Prostate gland (tissue), 2 donors: ENCODE results near the gene HOXD8.

Experiments used
- POLR2A ChIP-seq: fragments of 450-650 bp; IDR thresholded peaks from one replicate; pipeline ENCODE4 v1.6.1; 2016; ENCODE audit warnings: antibody characterized with exemption, mild to moderate bottlenecking
- POLR2AphosphoS5 ChIP-seq: sonication (generic); formaldehyde crosslinking; IDR thresholded peaks from one replicate; pipeline ENCODE4 v1.6.1; 2017; ENCODE audit warnings: antibody characterized with exemption
- TF ChIP-seq, protein P1 (sequence below), 4 experiments: fragments of 200-600 bp in 2 of 4; fragments of 450-650 bp in 2 of 4; sonication (generic) in 2 of 4; IDR thresholded peaks; 1 replicate in 3 of 4; 2 replicates in 1 of 4; pipeline ENCODE4 v1.5.1; 2016 to 2019; ENCODE audit warnings: antibody characterized with exemption in 4 of 4, mild to moderate bottlenecking in 2 of 4, moderate library complexity in 2 of 4

DNA sequence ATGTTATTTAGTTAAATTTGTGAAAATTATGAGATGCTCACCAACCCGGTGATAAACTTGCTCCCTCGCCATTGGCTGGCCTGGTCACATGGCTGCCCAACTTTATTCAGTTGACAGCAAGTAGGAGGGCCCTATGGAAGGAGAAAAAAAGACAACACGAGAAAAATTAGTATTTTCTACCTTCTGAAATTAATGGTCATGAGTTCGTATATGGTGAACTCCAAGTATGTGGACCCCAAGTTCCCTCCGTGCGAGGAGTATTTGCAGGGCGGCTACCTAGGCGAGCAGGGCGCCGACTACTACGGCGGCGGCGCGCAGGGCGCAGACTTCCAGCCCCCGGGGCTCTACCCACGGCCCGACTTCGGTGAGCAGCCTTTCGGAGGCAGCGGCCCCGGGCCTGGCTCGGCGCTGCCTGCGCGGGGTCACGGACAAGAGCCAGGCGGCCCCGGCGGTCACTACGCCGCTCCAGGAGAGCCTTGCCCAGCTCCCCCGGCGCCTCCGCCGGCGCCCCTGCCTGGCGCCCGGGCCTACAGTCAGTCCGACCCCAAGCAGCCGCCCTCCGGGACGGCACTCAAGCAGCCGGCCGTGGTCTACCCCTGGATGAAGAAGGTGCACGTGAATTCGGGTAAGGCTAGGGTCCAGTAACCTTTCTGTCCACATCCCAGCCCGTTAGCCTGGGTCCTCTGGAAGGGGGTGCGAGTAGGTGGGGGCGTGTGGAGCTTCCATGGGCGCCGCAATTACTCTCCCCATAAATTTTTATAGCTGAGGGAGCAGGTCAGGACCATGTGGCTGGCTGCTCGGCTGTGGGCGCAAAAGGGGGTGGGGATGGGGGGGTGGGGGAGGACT lies 22.2 kb downstream of the HOXD8 start, which contains the start of gene HOXD4:
- no peak for TF ChIP-seq POLR2A
- TF ChIP-seq, protein P1, sequence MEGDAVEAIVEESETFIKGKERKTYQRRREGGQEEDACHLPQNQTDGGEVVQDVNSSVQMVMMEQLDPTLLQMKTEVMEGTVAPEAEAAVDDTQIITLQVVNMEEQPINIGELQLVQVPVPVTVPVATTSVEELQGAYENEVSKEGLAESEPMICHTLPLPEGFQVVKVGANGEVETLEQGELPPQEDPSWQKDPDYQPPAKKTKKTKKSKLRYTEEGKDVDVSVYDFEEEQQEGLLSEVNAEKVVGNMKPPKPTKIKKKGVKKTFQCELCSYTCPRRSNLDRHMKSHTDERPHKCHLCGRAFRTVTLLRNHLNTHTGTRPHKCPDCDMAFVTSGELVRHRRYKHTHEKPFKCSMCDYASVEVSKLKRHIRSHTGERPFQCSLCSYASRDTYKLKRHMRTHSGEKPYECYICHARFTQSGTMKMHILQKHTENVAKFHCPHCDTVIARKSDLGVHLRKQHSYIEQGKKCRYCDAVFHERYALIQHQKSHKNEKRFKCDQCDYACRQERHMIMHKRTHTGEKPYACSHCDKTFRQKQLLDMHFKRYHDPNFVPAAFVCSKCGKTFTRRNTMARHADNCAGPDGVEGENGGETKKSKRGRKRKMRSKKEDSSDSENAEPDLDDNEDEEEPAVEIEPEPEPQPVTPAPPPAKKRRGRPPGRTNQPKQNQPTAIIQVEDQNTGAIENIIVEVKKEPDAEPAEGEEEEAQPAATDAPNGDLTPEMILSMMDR (IDR thresholded peaks at IDR 0.05), result no peak
- no peak for TF ChIP-seq POLR2AphosphoS5
